ENCODE results near the gene CDK11B.

The CDK11B gene

GRCh38 chr1:1672181-1672965 is 13.6 kb upstream of the CDK11B start:
- DNase-seq (ENCODE audit: extremely low spot score): no peak
- POLR2A ChIA-PET: no interaction called here
- TF ChIP-seq L3MBTL2 (conservative IDR thresholded peaks at IDR 0.05) (no peak), ARNT (IDR thresholded peaks at IDR 0.05) (no peak), ZNF384 (IDR thresholded peaks at IDR 0.05) (no peak), BHLHE40 (IDR thresholded peaks at IDR 0.05; ENCODE audit: borderline replicate concordance) (no peak), TARDBP (IDR thresholded peaks at IDR 0.05) (no peak), PKNOX1 (IDR thresholded peaks at IDR 0.05) (no peak), ELF4 (IDR thresholded peaks at IDR 0.05) (no peak), FOXM1 (IDR thresholded peaks at IDR 0.05; ENCODE audit: borderline replicate concordance) (no peak), SUZ12 (IDR thresholded peaks at IDR 0.05) (no peak), FOXA1 (IDR thresholded peaks at IDR 0.05) (no peak), LEF1 (IDR thresholded peaks at IDR 0.05; ENCODE audit: borderline replicate concordance) (no peak), SP1 (IDR thresholded peaks at IDR 0.05) (no peak), FOXK2 (IDR thresholded peaks at IDR 0.05) (no peak)
- CTCF ChIA-PET: no interaction called here

- TF ChIP-seq HDGF (IDR thresholded peaks at IDR 0.05; ENCODE audit: borderline replicate concordance) (no peak), FOXK2 (IDR thresholded peaks at IDR 0.05) (no peak), CTBP1 (IDR thresholded peaks at IDR 0.05; ENCODE audit: borderline replicate concordance) (no peak), LEF1 (IDR thresholded peaks at IDR 0.05; ENCODE audit: borderline replicate concordance) (no peak), ARNT (IDR thresholded peaks at IDR 0.05) (no peak), TARDBP (IDR thresholded peaks at IDR 0.05) (no peak), PKNOX1 (IDR thresholded peaks at IDR 0.05) (no peak), NFRKB (IDR thresholded peaks at IDR 0.05) (no peak), SP1 (IDR thresholded peaks at IDR 0.05) (no peak), FOXA1 (IDR thresholded peaks at IDR 0.05) (no peak)
- ChIA-PET POLR2A (no interaction called here), CTCF (no interaction called here)
- peak; percentile 2 for DNase-seq (ENCODE audit: extremely low spot score)
Measured at GRCh38 chr1:1671365-1672119, 12.7 kb upstream of the CDK11B start.

- DNase-seq (ENCODE audit: extremely low spot score): peak; percentile 2
- no peak for TF ChIP-seq FOXM1 (IDR thresholded peaks at IDR 0.05; ENCODE audit: borderline replicate concordance)
- TF ChIP-seq ELF4 (IDR thresholded peaks at IDR 0.05): no peak
- TF ChIP-seq SP1 (IDR thresholded peaks at IDR 0.05): no peak
- TF ChIP-seq TARDBP (IDR thresholded peaks at IDR 0.05): no peak
- TF ChIP-seq LEF1 (IDR thresholded peaks at IDR 0.05; ENCODE audit: borderline replicate concordance): no peak
- TF ChIP-seq L3MBTL2 (conservative IDR thresholded peaks at IDR 0.05): no peak
- no peak for TF ChIP-seq ZNF384 (IDR thresholded peaks at IDR 0.05)
- TF ChIP-seq BHLHE40 (IDR thresholded peaks at IDR 0.05; ENCODE audit: borderline replicate concordance): no peak
- no peak for TF ChIP-seq FOXK2 (IDR thresholded peaks at IDR 0.05)
- TF ChIP-seq ARNT (IDR thresholded peaks at IDR 0.05): no peak
- TF ChIP-seq CTBP1 (IDR thresholded peaks at IDR 0.05; ENCODE audit: borderline replicate concordance): no peak
- TF ChIP-seq HDGF (IDR thresholded peaks at IDR 0.05; ENCODE audit: borderline replicate concordance): no peak
- no peak for TF ChIP-seq PKNOX1 (IDR thresholded peaks at IDR 0.05)
- no peak for TF ChIP-seq NFRKB (IDR thresholded peaks at IDR 0.05)
- no peak for TF ChIP-seq SUZ12 (IDR thresholded peaks at IDR 0.05)
- no peak for TF ChIP-seq FOXA1 (IDR thresholded peaks at IDR 0.05)
- ChIA-PET POLR2A (no interaction called here), CTCF (no interaction called here)
Measured at GRCh38 chr1:1670866-1671265, 12.1 kb upstream of the CDK11B start.

GRCh38 chr1:1669468-1670440 is 10.9 kb upstream of the CDK11B start:
- TF ChIP-seq ARNT (IDR thresholded peaks at IDR 0.05): no peak
- TF ChIP-seq HDGF (IDR thresholded peaks at IDR 0.05; ENCODE audit: borderline replicate concordance): no peak
- TF ChIP-seq FOXK2 (IDR thresholded peaks at IDR 0.05): no peak
- no peak for TF ChIP-seq NFRKB (IDR thresholded peaks at IDR 0.05)
- no peak for TF ChIP-seq PKNOX1 (IDR thresholded peaks at IDR 0.05)
- no peak for TF ChIP-seq FOXA1 (IDR thresholded peaks at IDR 0.05)
- TF ChIP-seq SUZ12 (IDR thresholded peaks at IDR 0.05): no peak
- no peak for TF ChIP-seq ZNF384 (IDR thresholded peaks at IDR 0.05)
- TF ChIP-seq BHLHE40 (IDR thresholded peaks at IDR 0.05; ENCODE audit: borderline replicate concordance): no peak
- no peak for TF ChIP-seq ELF4 (IDR thresholded peaks at IDR 0.05)
- no peak for TF ChIP-seq CTBP1 (IDR thresholded peaks at IDR 0.05; ENCODE audit: borderline replicate concordance)
- TF ChIP-seq FOXM1 (IDR thresholded peaks at IDR 0.05; ENCODE audit: borderline replicate concordance): no peak
- ChIA-PET CTCF (no interaction called here), POLR2A (no interaction called here)
- DNase-seq (ENCODE audit: extremely low spot score): peak; percentile 3
